H1 (cell line): ENCODE data around the gene ID2. TPM values are rescaled to one million over a fixed set of nuclear protein-coding genes. Genes with fewer than 3 reads are reported as not detected.
A peak's percentile ranks its signal among the peaks of the same experiment; 100 is the strongest.

Experiments
- BRCA1 ChIP-seq: IDR thresholded peaks from 2 replicates; pipeline ENCODE4 v1.6.1; 2012; ENCODE audit warnings: low read depth, low read length, improper control_type of control experiment
- CEBPB ChIP-seq: IDR thresholded peaks from 2 replicates; pipeline ENCODE4 v1.6.1; 2012; ENCODE audit warnings: low read depth, low read length
- CTCF ChIP-seq, 3 experiments: IDR thresholded peaks; 1 replicate in 2 of 3; 2 replicates in 1 of 3; pipeline versions ENCODE4 v1.5.1 to v1.6.1; 2011; ENCODE audit warnings: low read length in 3 of 3, mild to moderate bottlenecking in 3 of 3, inconsistent platforms in 2 of 3, low read depth in 1 of 3, moderate library complexity in 1 of 3; ENCODE audit not compliant: insufficient read depth in 1 of 3; ENCODE audit errors: control extremely low read depth in 1 of 3
- FOSL1 ChIP-seq: IDR thresholded peaks from 2 replicates; pipeline ENCODE4 v1.6.1; 2011; ENCODE audit warnings: mild to moderate bottlenecking, low read depth, low read length, moderate library complexity; ENCODE audit not compliant: insufficient read depth
- GTF2F1 ChIP-seq: IDR thresholded peaks from 2 replicates; pipeline ENCODE4 v1.6.1; 2012; ENCODE audit warnings: low read depth, low read length, improper control_type of control experiment, borderline replicate concordance
- HDAC2 ChIP-seq, 2 experiments: fragments of 300-600 bp in 1 of 2; sonication (generic) in 1 of 2; IDR thresholded peaks; 2 replicates each; pipeline ENCODE4 v1.6.1; 2011 to 2012; ENCODE audit warnings: low read depth in 2 of 2, low read length in 2 of 2, mild to moderate bottlenecking in 2 of 2, moderate library complexity in 2 of 2, borderline replicate concordance in 1 of 2, inconsistent platforms in 1 of 2
- KDM1A ChIP-seq: fragments of 200-600, 300-600 bp; sonication (generic); IDR thresholded peaks from 2 replicates; pipeline ENCODE4 v1.7.1; 2016; ENCODE audit warnings: mild to moderate bottlenecking, low read length, borderline replicate concordance
- KDM4A ChIP-seq: IDR thresholded peaks from one replicate; pipeline ENCODE4 v1.7.1; 2012; ENCODE audit warnings: low read depth, mild to moderate bottlenecking, moderate library complexity, low read length, inconsistent platforms; ENCODE audit not compliant: severe bottlenecking
- MAFK ChIP-seq: IDR thresholded peaks from 2 replicates; pipeline ENCODE4 v1.6.1; 2012; ENCODE audit warnings: low read depth, mild to moderate bottlenecking, improper control_type of control experiment, low read length
- MAX ChIP-seq: IDR thresholded peaks from 2 replicates; pipeline ENCODE4 v1.6.1; 2012; ENCODE audit warnings: inconsistent platforms
- NANOG ChIP-seq: IDR thresholded peaks from 2 replicates; pipeline ENCODE4 v1.6.1; 2011; ENCODE audit warnings: low read length, low read depth, mild to moderate bottlenecking, inconsistent platforms; ENCODE audit not compliant: insufficient read depth, poor library complexity, severe bottlenecking
- RAD21 ChIP-seq, 2 experiments: IDR thresholded peaks in 1 of 2; conservative IDR thresholded peaks in 1 of 2; 2 replicates each; pipeline ENCODE4 v1.6.1; 2011; ENCODE audit warnings: low read depth in 2 of 2, low read length in 2 of 2, improper control_type of control experiment in 1 of 2, inconsistent platforms in 1 of 2, mild to moderate bottlenecking in 1 of 2, moderate library complexity in 1 of 2
- SP4 ChIP-seq: IDR thresholded peaks from 2 replicates; pipeline ENCODE4 v1.6.1; 2012; ENCODE audit warnings: low read length, inconsistent platforms
- SUZ12 ChIP-seq: fragments of 200-600 bp; sonication (generic); IDR thresholded peaks from 2 replicates; pipeline ENCODE4 v1.6.1; 2012; ENCODE audit warnings: mild to moderate bottlenecking, inconsistent platforms, low read length, moderate library complexity, mixed read lengths
- TBP ChIP-seq: IDR thresholded peaks from 2 replicates; pipeline ENCODE4 v1.6.1; 2011; ENCODE audit warnings: low read depth, low read length, improper control_type of control experiment
- ZNF274 ChIP-seq: IDR thresholded peaks from 2 replicates; pipeline ENCODE4 v1.7.0; 2012; ENCODE audit warnings: low read length, borderline replicate concordance; ENCODE audit errors: extremely low read depth
- polyA plus RNA-seq, 7 experiments: library from polyadenylated mRNA; depleted of rRNA in 3 of 7; stranded (reverse) in 5 of 7; unstranded in 2 of 7; fragments of >200 nt in 5 of 7; fragments of 200-250 nt in 2 of 7; gene quantifications; 1 replicate in 5 of 7; 2 replicates in 1 of 7; 4 replicates in 1 of 7; pipeline versions ENCODE4 v1.2.1 to v1.2.3, GENCODE V29; 2011 to 2013; ENCODE audit warnings: missing spikeins in 2 of 7, mixed read lengths in 2 of 7
- total RNA-seq: library from RNA; stranded (reverse); fragmentation: NEBNext Ultra II Directional; extraction: Animal tissue kit (Norgen Biotek cat#: 25700); gene quantifications from 2 replicates; pipeline ENCODE4 v1.2.1, GENCODE V29; 2021
- TF ChIP-seq, protein P1 (sequence below): IDR thresholded peaks from 2 replicates; pipeline ENCODE4 v1.6.1; 2011; ENCODE audit warnings: low read length, improper control_type of control experiment

The ID2 gene
- total and polyA plus RNA-seq, 2 of the 8 experiments (the other 6 are each of a cell fraction or from before 2014, with no cell fraction given): 36.7 to 214 TPM

- TF ChIP-seq MAX: no peak
- peak; percentile 50 for TF ChIP-seq KDM4A
- TF ChIP-seq NANOG: no peak
- no peak for TF ChIP-seq MAFK
- TF ChIP-seq TBP: no peak; the same call in 1 of the 2 replicates
- TF ChIP-seq KDM1A: no peak
- TF ChIP-seq FOSL1: no peak
- TF ChIP-seq GTF2F1: peak; percentile 34; the same call in 1 of the 2 replicates
- no peak for TF ChIP-seq SP4
- TF ChIP-seq BRCA1: no peak
- no peak for TF ChIP-seq CEBPB
- no peak for TF ChIP-seq CTCF (IDR thresholded peaks at IDR 0.05; ENCODE audit: control extremely low read depth in 1 of 3, insufficient read depth in 1 of 3, low read depth in 1 of 3, low read length in 3 of 3)
- TF ChIP-seq, protein P1, sequence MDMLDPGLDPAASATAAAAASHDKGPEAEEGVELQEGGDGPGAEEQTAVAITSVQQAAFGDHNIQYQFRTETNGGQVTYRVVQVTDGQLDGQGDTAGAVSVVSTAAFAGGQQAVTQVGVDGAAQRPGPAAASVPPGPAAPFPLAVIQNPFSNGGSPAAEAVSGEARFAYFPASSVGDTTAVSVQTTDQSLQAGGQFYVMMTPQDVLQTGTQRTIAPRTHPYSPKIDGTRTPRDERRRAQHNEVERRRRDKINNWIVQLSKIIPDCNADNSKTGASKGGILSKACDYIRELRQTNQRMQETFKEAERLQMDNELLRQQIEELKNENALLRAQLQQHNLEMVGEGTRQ: no peak
- TF ChIP-seq ZNF274: no peak
- 0 out of 4 replicates have a peak, but pooled peaks of 1 of the 2 experiments have one; percentile 6 for TF ChIP-seq HDAC2 (IDR thresholded peaks at IDR 0.05; ENCODE audit: borderline replicate concordance in 1 of 2, low read depth in 2 of 2, low read length in 2 of 2)
- TF ChIP-seq SUZ12: no peak
- no peak for TF ChIP-seq RAD21 (IDR thresholded peaks at IDR 0.05 in 1 of 2, conservative IDR thresholded peaks at IDR 0.05 in 1 of 2; ENCODE audit: low read depth in 2 of 2, low read length in 2 of 2)
Observed at GRCh38 chr2:8677646-8678592, 3.9 kb upstream of the ID2 start (continued).
